GF-D8 (cell line): ENCODE data around the gene FAM53B.
"Not testable (repeated sequence)": the region's sequence is repeated elsewhere in the genome, so short reads cannot be mapped to it uniquely, and the experiment has no call there.

Experiments
- DNase-seq: peaks from one replicate; lab custom pipeline; 2025; lab: John Stamatoyannopoulos, UW

Gene FAM53B

GRCh38 chr10:124744102-124745050 lies at the start of gene FAM53B:
TSS of gene FAM53B (minus strand) at chr10:124744378. CDS start at chr10:124706713, 37,665 bp downstream.
- peak; percentile 64 for DNase-seq

- no peak for DNase-seq
These were observed 48.8 kb upstream of the FAM53B start for GRCh38 chr10:124792998-124793352.

GRCh38 chr10:124791547-124792348 lies 47.6 kb upstream of the FAM53B start, which contains the start of gene EEF1AKMT2:
TSS of gene EEF1AKMT2 (minus strand) at chr10:124791887. CDS start at chr10:124791833, 54 bp downstream.
- DNase-seq, result peak; percentile 57

- not testable (repeated sequence) for DNase-seq
These were observed 38.7 kb upstream of the FAM53B start for GRCh38 chr10:124782900-124783299.

GRCh38 chr10:124768791-124769190 lies 24.6 kb upstream of the FAM53B start:
- no peak for DNase-seq

- no peak for DNase-seq
These were observed 21.1 kb upstream of the FAM53B start for GRCh38 chr10:124765256-124765655.

GRCh38 chr10:124763267-124763666 lies 19.1 kb upstream of the FAM53B start:
- no peak for DNase-seq

GRCh38 chr10:124762281-124762680 lies 18.1 kb upstream of the FAM53B start:
- no peak for DNase-seq

GRCh38 chr10:124756156-124756903 lies 12.2 kb upstream of the FAM53B start:
- no peak for DNase-seq

- no peak for DNase-seq
These were observed 11.4 kb upstream of the FAM53B start for GRCh38 chr10:124755581-124755980.

GRCh38 chr10:124754227-124754626 lies 10.0 kb upstream of the FAM53B start:
- DNase-seq, result no peak

GRCh38 chr10:124748953-124749645 lies 4.9 kb upstream of the FAM53B start:
- DNase-seq, result no peak

GRCh38 chr10:124748166-124748565 lies 4.0 kb upstream of the FAM53B start:
- no peak for DNase-seq

- no peak for DNase-seq
These were observed 3.6 kb upstream of the FAM53B start for GRCh38 chr10:124747745-124748144.

GRCh38 chr10:124746992-124747391 lies 2.8 kb upstream of the FAM53B start:
- DNase-seq, result no peak

- DNase-seq, result not testable (repeated sequence)
These were observed 2.3 kb upstream of the FAM53B start for GRCh38 chr10:124746447-124746846.

- peak; percentile 40 for DNase-seq
These were observed 1.5 kb upstream of the FAM53B start for GRCh38 chr10:124745673-124746072.

GRCh38 chr10:124745252-124745651 lies 1.1 kb upstream of the FAM53B start:
- no peak for DNase-seq

- peak; percentile 27 for DNase-seq
These were observed 732 bp downstream of the FAM53B start for GRCh38 chr10:124743191-124744101.
